AML-193 (cell line): ENCODE data around the gene SPATA33.
"Not testable (repeated sequence)": the region's sequence is repeated elsewhere in the genome, so short reads cannot be mapped to it uniquely, and the experiment has no call there.

Experiments used
- DNase-seq, 2 experiments: peaks; one replicate each; lab custom pipeline; 2025; lab: John Stamatoyannopoulos, UW

SPATA33 gene

GRCh38 chr16:89629827-89630610, 27.6 kb upstream of the SPATA33 start:
- no peak for DNase-seq

- DNase-seq, result no peak
Measured at GRCh38 chr16:89633064-89633631, 24.5 kb upstream of the SPATA33 start.

GRCh38 chr16:89634463-89635385, 22.9 kb upstream of the SPATA33 start:
- not testable (repeated sequence) for DNase-seq

GRCh38 chr16:89636663-89637062, 21.0 kb upstream of the SPATA33 start:
- DNase-seq, result no peak

GRCh38 chr16:89637379-89637778, 20.3 kb upstream of the SPATA33 start:
- no peak for DNase-seq

GRCh38 chr16:89638455-89638854, 19.2 kb upstream of the SPATA33 start:
- DNase-seq, result no peak

- DNase-seq, result no peak
Measured at GRCh38 chr16:89639385-89639784, 18.3 kb upstream of the SPATA33 start.

GRCh38 chr16:89641458-89642119, 16.0 kb upstream of the SPATA33 start:
- no peak for DNase-seq

GRCh38 chr16:89642574-89642973, 15.1 kb upstream of the SPATA33 start:
- DNase-seq, result no peak

GRCh38 chr16:89643769-89644300, 13.8 kb upstream of the SPATA33 start:
- DNase-seq, result no peak

- DNase-seq, result no peak
Measured at GRCh38 chr16:89645122-89645521, 12.5 kb upstream of the SPATA33 start.

GRCh38 chr16:89646270-89646669, 11.4 kb upstream of the SPATA33 start:
- DNase-seq, result no peak

GRCh38 chr16:89646906-89647305, 10.7 kb upstream of the SPATA33 start:
- no peak for DNase-seq

- no peak for DNase-seq
Measured at GRCh38 chr16:89651584-89651983, 6.1 kb upstream of the SPATA33 start.

GRCh38 chr16:89653656-89654295, 3.9 kb upstream of the SPATA33 start:
- no peak for DNase-seq

- no peak for DNase-seq
Measured at GRCh38 chr16:89655062-89655643, 2.5 kb upstream of the SPATA33 start.

- no peak for DNase-seq
Measured at GRCh38 chr16:89656435-89657121, 1.1 kb upstream of the SPATA33 start.

GRCh38 chr16:89658221-89658879, 714 bp downstream of the SPATA33 start:
- peak in 1 of 2 experiments; percentile 35 for DNase-seq

- no peak for DNase-seq
Measured at GRCh38 chr16:89660146-89660545, 2.5 kb downstream of the SPATA33 start.

GRCh38 chr16:89661215-89661614, 3.6 kb downstream of the SPATA33 start:
- no peak for DNase-seq
